Hepatocyte (in vitro differentiated cells): Measurements from ENCODE around the gene JMJD7. TPM values are rescaled to one million over a fixed set of nuclear protein-coding genes. Genes with fewer than 3 reads are reported as not detected.

Source experiments
- DNase-seq: peaks from one replicate; pipeline ENCODE4 v3.0.0-alpha.2; 2016; ENCODE audit warnings: low spot score
- H2AFZ ChIP-seq: fragments of 200-600 bp; sonication (generic); 2 replicates; pipeline ENCODE4 v1.6.0; 2016; ENCODE audit warnings: antibody characterized with exemption, mild to moderate bottlenecking
- H3K27ac ChIP-seq: fragments of 200-600 bp; sonication (generic); 2 replicates; pipeline ENCODE4 v1.5.1; 2016; ENCODE audit warnings: mild to moderate bottlenecking
- H3K27me3 ChIP-seq: fragments of 200-600 bp; sonication (generic); 2 replicates; pipeline ENCODE4 v1.6.1; 2016
- H3K36me3 ChIP-seq: fragments of 200-600 bp; sonication (generic); replicated peaks from 2 replicates; pipeline ENCODE4 v1.5.1; 2016; ENCODE audit warnings: low read depth; ENCODE audit not compliant: insufficient read depth
- H3K4me1 ChIP-seq: fragments of 200-600 bp; sonication (generic); 2 replicates; pipeline ENCODE4 v1.5.1; 2016; ENCODE audit warnings: mild to moderate bottlenecking, moderate library complexity; ENCODE audit not compliant: insufficient read depth
- H3K4me2 ChIP-seq: fragments of 200-600 bp; sonication (generic); 2 replicates; pipeline ENCODE4 v1.6.0; 2016
- H3K4me3 ChIP-seq: fragments of 200-600 bp; sonication (generic); 2 replicates; pipeline ENCODE4 v1.5.1; 2016; ENCODE audit warnings: mild to moderate bottlenecking
- H3K79me2 ChIP-seq: fragments of 200-600 bp; sonication (generic); 2 replicates; pipeline ENCODE4 v1.6.0; 2017; ENCODE audit warnings: mild to moderate bottlenecking
- H3K9me2 ChIP-seq: fragments of 200-600 bp; sonication (generic); replicated peaks from 2 replicates; pipeline ENCODE4 v1.6.0; 2017; ENCODE audit warnings: mild to moderate bottlenecking; ENCODE audit not compliant: insufficient read depth
- H3K9me3 ChIP-seq: fragments of 200-600 bp; sonication (generic); 2 replicates; pipeline ENCODE4 v1.5.1; 2016; ENCODE audit warnings: low read depth, mild to moderate bottlenecking
- H4K20me1 ChIP-seq: fragments of 200-600 bp; sonication (generic); 2 replicates; pipeline ENCODE4 v1.6.0; 2016; ENCODE audit warnings: mild to moderate bottlenecking; ENCODE audit not compliant: insufficient read depth, poor library complexity, severe bottlenecking
- CTCF ChIP-seq: fragments of 200-600 bp; sonication (generic); IDR thresholded peaks from 2 replicates; pipeline ENCODE4 v1.5.1; 2016; ENCODE audit warnings: antibody characterized with exemption, mild to moderate bottlenecking; ENCODE audit not compliant: poor library complexity
- EZH2 ChIP-seq: fragments of 200-600 bp; sonication (generic); IDR thresholded peaks from 2 replicates; pipeline ENCODE4 v1.6.1; 2016; ENCODE audit warnings: antibody characterized with exemption, mild to moderate bottlenecking, borderline replicate concordance
- EZH2phosphoT487 ChIP-seq: fragments of 200-600 bp; sonication (generic); IDR thresholded peaks from one replicate; pipeline ENCODE4 v1.6.1; 2018; ENCODE audit warnings: antibody characterized with exemption, mild to moderate bottlenecking, low read depth, moderate library complexity; ENCODE audit not compliant: unreplicated experiment, severe bottlenecking
- WGBS: methylation state at CpG from one replicate; pipeline ENCODE4 v1.1.6; 2016; ENCODE audit warnings: low lambda C conversion rate; ENCODE audit errors: missing lambda C conversion rate; 5-methylcytosine and 5-hydroxymethylcytosine counted together
- polyA plus RNA-seq: library from polyadenylated mRNA; unstranded; fragments of >200 nt; fragmentation: Nextera tagmentation; extraction: Ambion mirVana; gene quantifications from 2 replicates; pipeline ENCODE4 v1.2.1, GENCODE V29; 2016
- total RNA-seq: library from RNA; depleted of rRNA; stranded (reverse); fragments of >200 nt; gene quantifications from 2 replicates; pipeline ENCODE4 v1.2.3, GENCODE V29; 2014

JMJD7 gene
- total and polyA plus RNA-seq, 2 experiments from 2014 or later: 9.9 to 14.1 TPM

- no peak for DNase-seq
- H3K4me3 ChIP-seq: no peak overlapping the region
- H3K4me2 ChIP-seq: no peak overlapping the region
- WGBS: 89% methylated on average over 8 of the region's 8 CpGs
- H3K27me3 ChIP-seq: no peaks in the 10 kb centered on the region
- H4K20me1 ChIP-seq: no peaks in the 10 kb centered on the region
- H3K9me2 ChIP-seq: no peaks in the 10 kb centered on the region
- TF ChIP-seq CTCF (no peak), EZH2phosphoT487 (no peak), EZH2 (no peak)
- no peak overlapping the region for H3K27ac ChIP-seq
- H3K9me3 ChIP-seq: no peaks in the 10 kb centered on the region
- H3K36me3 ChIP-seq: no peaks in the 10 kb centered on the region
- no peaks in the 10 kb centered on the region for H3K79me2 ChIP-seq
- H2AFZ ChIP-seq: no peak overlapping the region
- H3K4me1 ChIP-seq: no peaks in the 10 kb centered on the region
These were observed 24.0 kb downstream of the JMJD7 start for GRCh38 chr15:41851755-41852370.

- Histone ChIP-seq H3K4me3 (no peak overlapping the region), H2AFZ (no peak overlapping the region), H3K4me1 (no peaks in the 10 kb centered on the region), H3K27me3 (no peaks in the 10 kb centered on the region), H3K9me3 (no peaks in the 10 kb centered on the region), H3K4me2 (no peak overlapping the region), H3K27ac (no peak overlapping the region), H4K20me1 (no peaks in the 10 kb centered on the region), H3K36me3 (no peaks in the 10 kb centered on the region), H3K9me2 (no peaks in the 10 kb centered on the region), H3K79me2 (no peaks in the 10 kb centered on the region)
- no peak for DNase-seq
- TF ChIP-seq EZH2 (no peak), EZH2phosphoT487 (no peak), CTCF (no peak)
- WGBS: 75% methylated on average over 16 of the region's 17 CpGs
These were observed 25.1 kb downstream of the JMJD7 start for GRCh38 chr15:41852736-41853590.

- no peak overlapping the region for H3K4me2 ChIP-seq
These were observed 25.9 kb downstream of the JMJD7 start for GRCh38 chr15:41853831-41854230.

More at GRCh38 chr15:41853831-41854230, 25.9 kb downstream of the JMJD7 start:
- no peak for TF ChIP-seq CTCF
- TF ChIP-seq EZH2phosphoT487: no peak
- no peak for TF ChIP-seq EZH2
- H3K4me1 ChIP-seq: no peaks in the 10 kb centered on the region
- no peaks in the 10 kb centered on the region for H4K20me1 ChIP-seq
- DNase-seq: no peak
- 82% methylated on average over 10 of the region's 10 CpGs for WGBS
- H2AFZ ChIP-seq: no peak overlapping the region
- no peak overlapping the region for H3K4me3 ChIP-seq
- no peak overlapping the region for H3K27ac ChIP-seq
- H3K36me3 ChIP-seq: no peaks in the 10 kb centered on the region
- H3K9me2 ChIP-seq: no peaks in the 10 kb centered on the region
- H3K79me2 ChIP-seq: no peaks in the 10 kb centered on the region
- H3K9me3 ChIP-seq: no peaks in the 10 kb centered on the region
- H3K27me3 ChIP-seq: no peaks in the 10 kb centered on the region
